ENCODE results near the gene TEX12.
"Not testable (repeated sequence)": the region's sequence is repeated elsewhere in the genome, so short reads cannot be mapped to it uniquely, and the experiment has no call there.

TEX12 gene, protein sequence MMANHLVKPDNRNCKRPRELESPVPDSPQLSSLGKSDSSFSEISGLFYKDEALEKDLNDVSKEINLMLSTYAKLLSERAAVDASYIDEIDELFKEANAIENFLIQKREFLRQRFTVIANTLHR
- total RNA-seq = 0.07 to 0.48 reads per million in 2 donors

DNA sequence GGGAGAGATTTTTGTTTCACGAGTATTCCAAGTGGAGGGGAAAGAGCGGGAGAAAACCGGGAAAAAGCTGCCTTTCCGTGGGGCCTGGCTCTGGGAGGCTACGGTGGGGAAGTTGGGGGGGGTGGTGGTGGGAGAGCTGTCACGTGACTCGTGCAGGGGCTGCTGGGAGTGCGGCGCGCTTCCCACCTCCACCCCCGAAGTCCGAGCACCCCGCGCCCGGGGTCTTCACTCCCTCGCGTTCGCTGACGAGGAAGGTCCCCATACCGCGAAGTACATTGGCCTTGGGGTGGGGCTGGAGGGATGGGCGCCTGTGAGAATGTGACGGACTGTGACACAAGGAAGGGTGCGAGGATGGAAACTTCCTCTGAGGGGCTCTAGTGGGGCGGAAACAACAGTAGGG is at the start of gene TEX12:
TEX12 (plus strand) TSS at position 228 of the 400 bp plus-strand sequence. CDS start 1,897 bp downstream, outside the sequence.
- DNase-seq = no peak

DNA sequence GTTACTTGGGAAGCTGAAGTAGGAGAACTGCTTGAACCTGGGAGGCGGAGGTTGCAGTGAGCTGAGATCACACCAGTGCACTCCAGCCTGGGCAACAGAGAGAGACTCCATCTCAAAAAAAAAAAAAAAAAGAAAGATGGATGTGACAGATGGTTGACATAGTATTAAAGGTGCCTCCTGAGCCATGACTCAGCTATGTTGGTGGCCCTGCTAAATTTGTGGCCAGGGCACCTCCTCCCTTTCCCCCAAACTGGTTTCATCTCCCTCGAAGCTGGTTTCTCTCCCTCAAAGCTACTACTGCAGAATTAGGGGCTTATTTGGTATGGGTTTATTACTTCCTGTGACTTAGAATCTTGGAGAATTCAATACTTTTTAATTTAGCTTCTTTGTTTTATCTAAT is 49.0 kb upstream of the TEX12 start:
- DNase-seq = no peak

GRCh38 chr11:112121981-112122615 is 45.1 kb upstream of the TEX12 start:
- DNase-seq = no peak

DNA sequence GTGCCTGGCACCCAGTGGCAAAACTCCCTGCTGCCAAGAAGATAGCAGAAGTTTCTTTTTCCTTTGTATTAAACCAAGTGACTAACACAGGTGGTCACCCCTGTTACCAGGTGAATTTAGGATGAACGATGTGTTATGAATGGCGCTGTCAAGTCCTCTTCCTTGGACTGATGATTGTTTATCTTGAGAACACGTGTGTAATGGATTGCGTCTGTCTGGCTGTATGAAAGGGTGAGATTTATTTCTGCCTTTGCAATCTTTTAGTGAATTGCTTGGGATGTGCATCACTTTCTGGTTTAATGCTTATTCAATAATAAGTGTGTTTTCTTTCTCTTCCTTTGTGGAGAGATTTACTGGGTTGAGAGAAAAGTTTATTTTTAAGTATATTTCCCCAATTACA is 44.0 kb upstream of the TEX12 start:
- DNase-seq = no peak

GRCh38 chr11:112127056-112127455 is 40.1 kb upstream of the TEX12 start:
- DNase-seq = no peak

DNA sequence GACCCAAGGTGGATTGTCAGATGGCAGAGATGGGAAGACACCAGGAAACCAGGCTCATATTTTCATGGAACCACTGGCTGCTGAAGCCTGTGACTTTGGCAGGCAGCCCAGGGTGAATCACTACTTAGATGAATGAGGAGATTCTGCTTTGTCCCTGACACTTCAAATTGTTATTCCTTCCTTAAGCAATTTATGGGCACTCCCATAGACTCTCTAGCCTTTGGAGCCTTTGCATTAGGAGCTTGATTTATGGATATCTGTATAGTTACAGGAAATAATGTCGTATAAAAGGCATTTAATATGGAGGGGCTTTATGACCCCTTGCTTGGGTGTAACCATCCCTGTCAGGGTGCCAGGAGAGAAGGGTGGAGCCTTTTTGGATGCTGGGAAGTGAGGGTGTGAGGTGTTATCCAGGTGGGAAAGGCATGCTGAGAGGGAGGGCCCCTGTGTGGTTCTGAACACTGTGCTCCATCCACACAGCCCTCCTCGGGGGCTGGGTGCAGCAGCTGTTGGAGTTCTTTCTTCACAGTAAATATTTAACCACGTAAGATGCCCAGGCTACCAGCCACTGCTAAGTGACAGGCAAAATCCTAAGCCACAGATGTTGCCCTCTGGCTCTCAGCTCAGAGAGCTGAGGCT is 38.6 kb upstream of the TEX12 start:
- DNase-seq = no peak

GRCh38 chr11:112129656-112130055 is 37.5 kb upstream of the TEX12 start:
- DNase-seq = no peak

DNA sequence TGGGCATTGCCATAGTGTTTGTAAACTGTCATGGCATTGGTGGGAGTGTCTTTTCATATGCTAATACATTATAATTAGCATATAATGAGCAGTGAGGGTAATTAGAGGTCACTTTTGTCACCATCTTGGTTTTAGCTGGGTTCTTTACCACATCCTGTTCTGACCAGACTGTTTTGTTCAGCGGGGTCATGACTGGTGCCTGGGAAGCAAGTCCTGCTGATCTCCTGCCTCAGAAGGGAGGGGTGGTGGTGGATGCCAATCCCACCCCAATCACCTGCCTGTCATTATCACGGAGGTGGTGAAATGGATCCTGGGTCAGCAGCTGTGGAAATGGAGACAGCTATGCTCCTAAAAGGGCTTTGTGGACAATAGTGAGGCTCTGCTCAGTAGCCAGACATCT is 34.4 kb upstream of the TEX12 start:
- no peak for DNase-seq

GRCh38 chr11:112134473-112134872 is 32.7 kb upstream of the TEX12 start:
- no peak for DNase-seq

- DNase-seq = no peak
Observed at GRCh38 chr11:112143597-112143996, 23.6 kb upstream of the TEX12 start.

- no peak for DNase-seq
Observed at GRCh38 chr11:112150517-112150916, 16.7 kb upstream of the TEX12 start.

GRCh38 chr11:112156153-112156955 is 10.8 kb upstream of the TEX12 start:
- DNase-seq = no peak

DNA sequence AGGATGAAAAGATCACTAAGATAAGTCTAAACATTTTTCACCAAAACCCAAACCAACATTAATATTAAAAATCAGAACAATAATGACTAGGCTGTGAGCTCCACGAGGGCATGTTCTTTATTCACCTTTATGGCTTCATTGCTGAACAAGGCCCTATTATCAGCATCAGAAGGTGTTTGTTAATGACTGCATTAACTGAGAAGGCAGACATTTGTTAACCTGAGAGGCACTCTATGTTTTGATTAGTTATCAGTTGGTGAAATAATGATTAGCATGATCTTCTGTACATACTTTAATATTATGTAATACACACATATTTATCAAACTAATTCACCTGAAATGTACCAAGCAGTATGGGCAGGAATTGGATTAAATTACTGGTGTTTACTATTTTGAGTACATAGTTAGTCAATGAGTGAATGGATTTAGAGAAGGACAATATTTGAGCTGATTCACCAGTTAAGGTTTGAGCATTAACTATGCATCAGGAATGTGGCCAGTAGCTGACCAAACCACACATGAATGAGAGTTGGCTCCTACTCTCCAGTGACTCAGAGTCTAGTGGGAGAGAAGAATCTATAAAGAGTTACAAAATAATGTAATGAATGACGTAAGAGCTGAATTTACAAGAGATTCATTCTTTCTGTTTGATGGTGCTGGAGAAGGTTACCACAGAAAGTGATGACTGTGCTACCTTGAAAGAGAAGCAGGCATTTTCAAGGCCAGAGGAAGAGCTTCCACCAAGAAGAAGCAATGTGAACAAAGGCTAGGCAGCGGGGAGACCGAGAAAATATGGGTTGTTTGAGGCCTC is 10.0 kb upstream of the TEX12 start:
- no peak for DNase-seq

DNA sequence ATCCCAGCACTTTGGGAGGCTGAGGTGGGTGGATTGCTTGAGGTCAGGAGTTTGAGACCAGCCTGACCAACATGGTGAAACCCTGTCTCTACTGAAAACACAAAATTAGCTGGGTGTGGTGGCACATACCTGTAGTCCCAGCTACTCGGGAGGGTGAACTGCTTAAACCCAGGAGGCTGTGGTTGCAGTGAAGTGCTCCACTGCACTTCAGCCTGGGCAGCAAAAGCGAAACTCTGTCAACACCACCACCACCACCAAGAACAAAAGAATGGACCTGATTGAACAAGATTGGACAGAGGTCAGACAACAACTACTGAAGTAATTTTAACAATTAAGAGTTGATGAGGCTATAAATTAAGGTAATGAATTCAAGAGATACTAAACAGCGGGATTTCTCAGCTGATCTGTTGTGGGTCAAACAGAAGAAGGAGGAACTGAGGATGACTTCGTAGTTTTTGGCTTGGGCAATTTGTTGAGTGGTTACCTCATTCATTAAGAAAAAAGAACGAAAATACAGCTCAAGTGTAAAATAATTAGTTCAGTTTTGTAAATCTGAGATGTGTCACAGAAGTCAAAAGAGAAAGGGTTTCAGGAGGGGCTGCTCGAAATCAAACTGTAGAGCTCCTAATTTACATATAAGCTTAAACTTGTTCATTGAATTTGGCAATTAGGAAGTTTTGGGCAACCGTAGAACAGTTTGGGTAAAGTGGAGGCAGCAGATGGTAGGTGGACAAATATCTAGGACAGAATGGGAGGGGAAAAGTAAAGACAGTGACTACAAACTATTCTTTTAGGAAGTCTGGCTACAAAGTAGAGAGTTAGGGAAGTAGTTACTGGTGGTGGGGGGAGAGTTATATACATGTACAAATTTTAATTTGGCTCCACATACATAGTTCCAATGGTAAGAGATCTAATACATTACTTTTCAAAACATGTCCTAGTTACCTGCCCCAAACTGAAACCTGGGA is 7.8 kb upstream of the TEX12 start:
- DNase-seq = no peak

DNA sequence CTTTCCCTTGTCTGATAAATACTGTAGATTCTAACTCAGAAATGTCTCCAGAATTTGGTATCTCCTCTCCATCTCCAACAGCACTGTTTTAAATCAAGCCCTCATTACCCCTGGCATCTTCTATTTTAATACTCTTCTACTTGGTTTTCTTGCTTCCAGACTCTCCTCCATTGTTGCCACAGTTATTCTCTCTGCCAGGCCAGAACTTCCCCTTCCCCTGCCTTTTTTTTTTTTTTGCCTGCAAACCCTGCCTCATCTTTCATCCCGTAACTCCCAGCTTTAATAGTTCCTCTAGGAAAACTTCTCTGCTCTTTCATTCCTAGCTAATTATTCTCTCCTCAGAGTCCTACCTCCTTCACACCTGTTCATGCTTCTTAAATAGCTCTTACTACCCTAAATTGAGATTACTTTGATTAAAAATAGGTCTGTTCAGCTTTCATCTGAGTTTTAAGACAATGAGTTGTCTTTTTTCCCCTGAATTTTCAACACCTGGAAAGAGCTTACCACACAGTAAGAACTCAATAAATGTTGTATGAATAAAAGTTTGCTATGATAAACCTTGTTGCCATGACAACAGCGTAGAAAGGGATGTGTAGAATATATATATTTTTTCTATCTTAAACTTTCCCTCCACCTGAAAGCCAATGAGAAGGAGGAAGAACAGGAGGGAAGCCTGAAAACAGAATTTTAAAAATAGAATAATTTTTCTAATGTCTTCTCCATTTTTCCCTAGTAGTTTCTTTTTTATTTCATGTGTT is 6.9 kb upstream of the TEX12 start:
- DNase-seq = no peak

DNA sequence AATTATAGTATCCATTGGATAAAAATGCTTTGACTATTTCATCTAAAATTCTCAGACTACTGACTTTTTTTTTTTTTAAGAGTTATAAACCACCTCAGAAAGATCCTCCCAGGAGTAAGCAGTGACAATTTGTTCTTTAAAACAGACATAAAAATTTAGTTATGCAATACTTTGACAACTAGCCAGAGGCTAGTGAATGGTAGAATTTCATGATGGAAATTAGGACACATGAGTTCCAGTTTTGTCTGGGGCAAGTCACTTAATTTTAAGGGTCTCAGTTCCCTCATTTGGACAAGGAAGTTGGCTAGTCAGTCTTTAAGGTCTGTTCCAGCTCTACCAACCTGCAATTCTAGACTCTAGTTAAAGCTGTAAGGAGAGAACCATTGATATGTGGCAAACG is 6.2 kb upstream of the TEX12 start:
- DNase-seq = no peak

GRCh38 chr11:112162200-112162599 is 5.0 kb upstream of the TEX12 start:
- not testable (repeated sequence) for DNase-seq

DNA sequence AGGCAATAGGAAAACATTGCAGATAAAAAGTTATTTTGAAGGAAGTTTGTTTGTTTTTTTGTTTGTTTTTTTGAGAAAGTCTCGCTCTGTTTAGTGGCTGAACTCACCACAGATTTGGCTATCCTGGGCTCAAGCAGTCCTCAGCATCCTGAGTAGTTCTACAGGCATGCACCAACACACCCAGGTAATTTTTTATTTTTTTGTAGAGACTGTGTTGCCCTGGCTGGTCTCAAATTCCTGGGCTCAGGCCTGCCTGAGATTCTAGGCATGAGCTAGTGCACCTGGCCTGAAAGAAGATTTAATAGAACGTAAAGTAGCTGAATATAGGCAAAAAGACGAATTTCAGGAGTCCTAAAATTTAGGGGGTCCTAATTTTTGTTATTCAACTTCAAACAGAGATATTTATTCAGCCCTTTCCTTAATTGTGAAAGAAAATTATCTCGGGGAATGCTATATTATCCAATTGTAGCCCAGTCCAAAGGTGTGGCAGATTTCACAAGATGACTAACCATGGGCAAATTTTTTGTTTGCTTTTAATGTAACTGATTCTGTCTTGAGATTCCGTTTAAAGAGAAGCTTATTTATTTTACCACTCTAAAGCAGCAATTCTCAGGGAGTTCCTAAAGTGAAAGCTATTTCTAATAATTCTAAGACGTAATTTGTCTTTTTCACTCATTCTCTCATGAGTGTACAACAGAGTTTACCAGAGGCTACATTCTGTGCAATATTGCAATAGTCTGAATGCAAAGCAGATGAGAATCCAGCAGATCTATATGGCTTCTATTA is 4.2 kb upstream of the TEX12 start:
- no peak for DNase-seq

DNA sequence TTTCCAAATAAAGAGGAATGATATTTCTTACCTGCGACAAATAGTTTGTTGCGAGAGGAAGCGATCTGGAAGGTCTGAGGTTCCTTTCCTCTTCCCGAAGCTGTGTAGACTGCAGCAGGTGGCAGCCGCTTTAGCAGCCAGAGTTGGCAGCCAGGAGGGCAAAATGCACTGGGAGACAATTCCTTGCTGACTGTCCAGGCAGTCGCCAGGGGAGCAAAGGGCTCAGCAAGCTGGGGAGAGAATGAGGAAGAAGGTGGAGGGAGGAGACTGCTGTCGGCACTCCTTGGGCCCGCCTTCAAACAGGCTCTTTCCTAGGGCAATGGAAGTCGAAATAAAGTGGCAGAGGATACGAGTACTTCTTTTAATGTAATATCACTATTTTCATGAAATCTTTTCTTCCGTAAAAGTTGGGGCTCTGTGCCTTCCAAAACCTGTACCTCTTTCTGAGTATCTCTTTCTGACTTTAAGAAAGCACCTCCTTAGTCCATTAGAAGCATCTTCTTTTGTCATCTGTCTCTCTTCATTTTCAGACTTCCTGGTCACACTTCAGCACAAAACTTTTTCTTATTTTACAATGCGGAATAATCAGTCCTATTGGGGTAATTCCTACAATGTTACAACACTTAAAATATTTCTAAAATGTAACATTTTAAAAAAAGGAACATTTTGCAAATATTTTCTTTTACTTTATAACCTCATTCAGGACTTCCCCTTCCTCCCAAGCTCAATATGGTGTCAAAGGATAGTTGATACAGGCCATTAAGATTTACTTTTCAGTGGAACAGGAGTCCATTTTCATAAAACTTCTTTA is 3.1 kb upstream of the TEX12 start, which contains the start of gene IL18:
IL18 (minus strand) TSS at position 220 of the 811 bp plus-strand sequence. CDS start 9,041 bp downstream, outside the sequence.
- DNase-seq = no peak
